GM12873 (cell line): Measurements from ENCODE around the gene TNRC6B.

Experiments used
- CTCF ChIP-seq: IDR thresholded peaks from 2 replicates; pipeline ENCODE4 v1.5.1; 2012; ENCODE audit warnings: low read depth, mild to moderate bottlenecking, moderate library complexity, low read length, control low read depth; ENCODE audit not compliant: insufficient read depth; ENCODE audit errors: missing control alignments

The TNRC6B gene

GRCh38 chr22:40312050-40312449, 134.3 kb downstream of the TNRC6B start:
- no peak for TF ChIP-seq CTCF

- no peak for TF ChIP-seq CTCF
Observed at GRCh38 chr22:40313007-40313406, 135.3 kb downstream of the TNRC6B start.

GRCh38 chr22:40314041-40314440, 136.3 kb downstream of the TNRC6B start:
- no peak for TF ChIP-seq CTCF

- no peak for TF ChIP-seq CTCF
Observed at GRCh38 chr22:40320687-40321086, 143.0 kb downstream of the TNRC6B start.

GRCh38 chr22:40322021-40322420, 144.3 kb downstream of the TNRC6B start:
- no peak for TF ChIP-seq CTCF

GRCh38 chr22:40322818-40323447, 145.2 kb downstream of the TNRC6B start:
- no peak for TF ChIP-seq CTCF

- TF ChIP-seq CTCF: no peak
Observed at GRCh38 chr22:40323681-40324171, 146.0 kb downstream of the TNRC6B start.
